ENCODE measurements around the gene ALAS2. TPM values are rescaled to one million over a fixed set of nuclear protein-coding genes. Genes with fewer than 3 reads are reported as not detected.

The ALAS2 gene
- total and polyA plus RNA-seq, 2 of the 8 experiments (the other 6 are each of a cell fraction or from before 2014, with no cell fraction given), result 0.27 to 0.32 TPM

GRCh38 chrX:55004231-55004630, 26.5 kb downstream of the ALAS2 start:
- 85% methylated on average over 1 of the region's 1 CpG; no CpG with 5 or more reads in 1 of the 2 experiments for WGBS, 2 experiments (ENCODE audit: extremely low coverage in 1 of 2, insufficient coverage in 1 of 2, insufficient read length in 1 of 2, insufficient replicate concordance in 2 of 2, low coverage in 1 of 2, low lambda C conversion rate in 2 of 2, missing lambda C conversion rate in 1 of 2)
- no peak for DNase-seq (ENCODE audit: low read depth in 1 of 2, low spot score in 2 of 2)
- TF ChIP-seq SIX5 (IDR thresholded peaks at IDR 0.05; ENCODE audit: low read depth, low read length) (no peak), CTBP2 (IDR thresholded peaks at IDR 0.05; ENCODE audit: borderline replicate concordance, insufficient read depth, insufficient read length, low read length) (no peak), EP300 (IDR thresholded peaks at IDR 0.05; ENCODE audit: borderline replicate concordance in 1 of 2, low read depth in 2 of 2, low read length in 2 of 2) (no peak), NRF1 (IDR thresholded peaks at IDR 0.05; ENCODE audit: low read depth, low read length) (no peak), ZNF274 (IDR thresholded peaks at IDR 0.05; ENCODE audit: borderline replicate concordance, extremely low read depth, low read length) (no peak), SAP30 (IDR thresholded peaks at IDR 0.05; ENCODE audit: insufficient read depth, insufficient replicate concordance, low read length) (no peak), SP1 (IDR thresholded peaks at IDR 0.05; ENCODE audit: low read depth, low read length) (no peak), KDM4A (IDR thresholded peaks at IDR 0.05; ENCODE audit: low read depth, low read length, severe bottlenecking) (no peak), TAF1 (IDR thresholded peaks at IDR 0.05; ENCODE audit: low read depth, low read length) (no peak), SRF (IDR thresholded peaks at IDR 0.05; ENCODE audit: low read depth, low read length) (no peak), CBX5 (IDR thresholded peaks at IDR 0.05; ENCODE audit: low read depth, low read length) (no peak), BRCA1 (IDR thresholded peaks at IDR 0.05; ENCODE audit: low read depth, low read length) (no peak), EGR1 (IDR thresholded peaks at IDR 0.05; ENCODE audit: borderline replicate concordance, low read depth, low read length) (no peak), SUZ12 (IDR thresholded peaks at IDR 0.05; ENCODE audit: low read length) (no peak)

More at GRCh38 chrX:55004231-55004630, 26.5 kb downstream of the ALAS2 start:
- no peak for FAIRE-seq
- ChIA-PET CTCF (ENCODE audit: partially characterized antibody) (no interaction called here), POLR2A (ENCODE audit: partially characterized antibody) (no interaction called here)
- Histone ChIP-seq H4K20me1 (replicated peaks in 1 of 2; ENCODE audit: control insufficient read depth in 1 of 2, insufficient read depth in 2 of 2, low read length in 2 of 2) (no peaks in the 10 kb centered on the region), H3K23ac (ENCODE audit: insufficient read length) (no peak overlapping the region), H3K23me2 (ENCODE audit: low read depth, low read length) (peaks cover 9% of the 10 kb centered on the region; the same call in 1 of the 2 replicates), H3K4me3 (ENCODE audit: extremely low read depth in 1 of 4, insufficient read depth in 2 of 4, low read depth in 3 of 4, low read length in 4 of 4) (no peak overlapping the region), H3K4me1 (replicated peaks in 1 of 4; ENCODE audit: control insufficient read depth in 3 of 4, insufficient read depth in 4 of 4, low read length in 3 of 4) (no peaks in the 10 kb centered on the region), H2BK12ac (ENCODE audit: low read depth, low read length) (no peak overlapping the region), H3K27ac (ENCODE audit: low read depth, low read length) (no peak overlapping the region), H4K5ac (ENCODE audit: insufficient read length, low read depth, low read length) (no peak overlapping the region), H2BK15ac (ENCODE audit: low read length) (no peak overlapping the region), H3K18ac (ENCODE audit: extremely low read depth, low read length) (no peak overlapping the region), H2BK5ac (ENCODE audit: low read depth, low read length) (no peak overlapping the region), H3K14ac (ENCODE audit: insufficient read length) (no peak overlapping the region), H2AFZ (ENCODE audit: low read length) (no peak overlapping the region), H2BK20ac (ENCODE audit: low read length) (no peak overlapping the region), H3K56ac (replicated peaks; ENCODE audit: insufficient read length, low read depth, low read length) (no peak overlapping the region), H4K8ac (ENCODE audit: extremely low read depth, insufficient read depth, low read length) (no peak overlapping the region), H3K79me2 (ENCODE audit: control insufficient read depth in 1 of 2, insufficient read depth in 2 of 2, low read length in 2 of 2) (peaks cover 0 to 12% of the 10 kb centered on the region in 2 experiments; a peak in 2 of 4 replicates), H3K9me3 (ENCODE audit: insufficient read depth in 2 of 2, low read depth in 1 of 2, low read length in 1 of 2) (no peaks in the 10 kb centered on the region), H2BK120ac (replicated peaks; ENCODE audit: low read depth, low read length) (no peak overlapping the region), H3K79me1 (ENCODE audit: low read depth, low read length) (no peaks in the 10 kb centered on the region), H2AK5ac (ENCODE audit: low read depth, low read length) (no peak overlapping the region), H3K9ac (replicated peaks in 1 of 4; ENCODE audit: extremely low read depth in 1 of 4, low read depth in 3 of 4, low read length in 3 of 4) (no peak overlapping the region), H4K91ac (replicated peaks; ENCODE audit: insufficient read length, low read length) (no peak overlapping the region), H3K36me3 (ENCODE audit: control insufficient read depth in 2 of 4, insufficient read depth in 4 of 4, low read length in 3 of 4) (peaks cover 0 to 32% (median 20%) of the 10 kb centered on the region in 4 experiments; a peak in 6 of 8 replicates), H3K27me3 (replicated peaks in 1 of 4; ENCODE audit: control insufficient read depth in 3 of 4, extremely low read depth in 1 of 4, insufficient read depth in 3 of 4, low read length in 3 of 4) (no peaks in the 10 kb centered on the region), H3K4ac (replicated peaks; ENCODE audit: insufficient read length, low read depth, low read length) (no peak overlapping the region), H3K4me2 (ENCODE audit: insufficient read depth in 1 of 2, low read depth in 2 of 2, low read length in 2 of 2) (no peak overlapping the region)
